ENCODE data around the gene DPY19L1.
A peak's percentile ranks its signal among the peaks of the same experiment; 100 is the strongest.
"Not testable (repeated sequence)": the region's sequence is repeated elsewhere in the genome, so short reads cannot be mapped to it uniquely, and the experiment has no call there.

DPY19L1 gene

GRCh38 chr7:34912236-34912635 lies 125.0 kb downstream of the DPY19L1 start:
- no peak for DNase-seq

DNA sequence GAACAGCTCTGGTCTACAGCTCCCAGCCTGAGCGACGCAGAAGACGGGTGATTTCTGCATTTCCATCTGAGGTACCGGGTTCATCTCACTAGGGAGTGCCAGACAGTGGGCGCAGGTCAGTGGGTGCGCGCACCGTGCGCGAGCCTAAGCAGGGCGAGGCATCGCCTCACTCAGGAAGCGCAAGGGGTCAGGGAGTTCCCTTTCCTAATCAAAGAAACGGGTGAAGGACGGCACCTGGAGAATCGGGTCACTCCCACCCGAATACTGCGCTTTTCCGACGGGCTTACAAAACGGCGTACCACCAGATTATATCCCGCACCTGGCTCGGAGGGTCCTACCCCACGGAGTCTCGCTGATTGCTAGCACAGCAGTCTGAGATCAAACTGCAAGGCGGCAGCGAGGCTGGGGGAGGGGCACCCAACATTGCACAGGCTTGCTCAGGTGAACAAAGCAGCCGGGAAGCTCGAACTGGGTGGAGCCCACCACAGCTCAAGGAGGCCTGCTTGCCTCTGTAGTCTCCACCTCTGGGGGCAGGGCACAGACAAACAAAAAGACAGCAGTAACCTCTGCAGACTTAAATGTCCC lies 130.9 kb downstream of the DPY19L1 start:
- DNase-seq, result not testable (repeated sequence)

GRCh38 chr7:34904987-34905386 lies 132.3 kb downstream of the DPY19L1 start:
- DNase-seq, result no peak

GRCh38 chr7:34903921-34904320 lies 133.4 kb downstream of the DPY19L1 start:
- not testable (repeated sequence) for DNase-seq

- DNase-seq, result peak; percentile 90
Observed at GRCh38 chr7:34902182-34902581, 135.1 kb downstream of the DPY19L1 start.

DNA sequence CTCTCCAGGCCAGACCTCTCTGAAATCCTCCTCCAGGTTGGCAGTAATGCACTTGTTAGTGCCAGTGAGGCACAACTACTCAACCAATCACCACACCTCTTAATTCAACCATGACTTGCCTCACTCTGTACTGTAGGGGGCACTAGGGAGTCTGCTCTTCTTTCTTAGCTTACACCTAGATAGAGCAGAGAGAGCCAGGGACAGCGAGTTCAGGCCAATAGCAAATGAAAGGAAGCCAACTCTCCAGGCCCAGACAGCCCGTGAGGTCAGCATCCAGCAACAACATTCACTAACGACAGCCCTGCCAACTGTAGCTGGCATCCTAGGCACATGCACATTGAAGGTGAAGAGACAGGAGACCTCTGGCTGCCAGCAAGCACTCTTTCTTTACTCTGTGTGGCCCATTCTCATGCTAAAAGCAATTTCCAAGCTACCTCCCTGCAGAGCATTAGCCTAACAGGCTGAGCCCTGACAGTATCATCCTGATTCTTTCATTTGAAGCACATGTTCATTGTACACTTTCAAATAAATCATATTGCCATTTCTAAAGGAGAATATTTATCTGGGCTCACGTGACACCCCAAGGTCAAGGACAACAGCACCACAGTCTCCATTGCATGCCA lies 136.3 kb downstream of the DPY19L1 start:
- peak; percentile 45 for DNase-seq

DNA sequence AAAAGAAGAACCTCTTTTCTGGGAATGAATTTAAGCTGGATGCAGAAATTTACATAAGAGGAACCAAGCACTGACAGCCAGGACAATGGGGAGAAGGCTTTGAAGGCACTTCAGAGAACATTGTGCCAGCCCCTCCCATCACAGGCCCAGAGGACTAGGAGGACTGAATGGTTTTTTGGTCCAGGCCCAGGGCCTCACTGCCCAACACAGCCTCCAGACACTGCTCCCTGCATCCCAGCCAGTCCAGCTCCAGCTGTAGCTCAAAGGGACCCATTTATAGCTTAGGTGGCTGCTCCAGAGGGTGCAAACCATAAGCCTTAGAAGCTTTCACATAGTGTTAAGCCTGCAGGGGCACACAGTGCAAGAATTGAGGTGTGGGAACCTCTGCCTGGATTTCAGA lies 142.1 kb downstream of the DPY19L1 start:
- no peak for DNase-seq

DNA sequence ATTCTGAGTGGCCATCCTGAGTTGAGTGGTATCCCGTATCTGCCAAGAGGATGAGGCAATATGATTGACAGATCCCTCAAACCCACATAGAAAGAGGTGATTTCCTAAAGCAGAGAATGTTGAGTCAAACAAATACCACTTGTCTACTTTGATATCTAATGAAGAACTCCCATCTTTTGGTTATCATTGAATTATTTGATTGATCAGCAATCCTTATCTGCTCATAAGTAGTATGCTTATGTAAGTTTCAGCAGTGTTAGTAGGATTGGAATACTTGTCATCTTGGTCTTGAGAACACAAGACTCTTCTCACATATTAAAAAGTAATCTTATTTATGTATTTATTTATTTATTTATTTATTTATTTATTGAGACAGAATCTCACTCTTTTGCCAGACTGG lies 147.3 kb downstream of the DPY19L1 start:
- no peak for DNase-seq

- no peak for DNase-seq
Observed at GRCh38 chr7:34886856-34887255, 150.4 kb downstream of the DPY19L1 start.

DNA sequence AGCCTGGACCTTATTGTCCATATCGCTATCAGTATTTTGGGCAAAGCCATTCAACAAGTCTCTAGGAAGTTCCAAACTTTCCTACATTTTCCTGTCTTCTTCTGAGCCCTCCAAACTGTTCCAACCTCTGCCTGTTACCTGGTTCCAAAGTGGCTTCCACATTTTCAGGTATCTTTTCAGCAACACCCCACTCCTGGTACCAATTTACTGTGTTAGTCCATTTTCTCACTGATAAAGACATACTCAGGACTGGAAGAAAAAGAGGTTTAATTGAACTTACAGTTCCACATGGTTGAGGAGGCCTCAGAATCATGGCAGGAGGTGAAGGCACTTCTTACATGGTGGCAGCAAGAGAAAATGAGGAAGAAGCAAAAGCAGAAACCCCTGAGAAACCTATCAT lies 153.4 kb downstream of the DPY19L1 start:
- not testable (repeated sequence) for DNase-seq

DNA sequence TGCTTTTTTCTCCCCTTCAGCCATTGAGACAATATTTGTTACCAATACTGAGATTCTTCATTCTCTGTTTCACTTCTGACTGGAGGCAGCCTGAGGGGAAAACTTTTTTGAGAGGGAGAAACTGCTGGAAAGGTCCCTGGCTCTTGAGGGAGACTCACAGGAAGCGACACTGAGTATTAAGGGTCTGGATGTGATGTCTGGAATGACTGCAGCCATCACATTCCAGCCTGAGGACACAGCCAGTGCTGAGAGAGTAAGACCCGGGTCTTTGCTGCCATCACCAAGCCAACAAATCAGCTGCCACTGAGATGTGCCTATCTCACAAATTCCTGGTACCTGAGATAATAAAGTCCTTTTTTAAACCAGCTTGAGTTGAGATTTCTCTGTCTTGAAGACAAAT lies 157.4 kb downstream of the DPY19L1 start:
- no peak for DNase-seq

DNA sequence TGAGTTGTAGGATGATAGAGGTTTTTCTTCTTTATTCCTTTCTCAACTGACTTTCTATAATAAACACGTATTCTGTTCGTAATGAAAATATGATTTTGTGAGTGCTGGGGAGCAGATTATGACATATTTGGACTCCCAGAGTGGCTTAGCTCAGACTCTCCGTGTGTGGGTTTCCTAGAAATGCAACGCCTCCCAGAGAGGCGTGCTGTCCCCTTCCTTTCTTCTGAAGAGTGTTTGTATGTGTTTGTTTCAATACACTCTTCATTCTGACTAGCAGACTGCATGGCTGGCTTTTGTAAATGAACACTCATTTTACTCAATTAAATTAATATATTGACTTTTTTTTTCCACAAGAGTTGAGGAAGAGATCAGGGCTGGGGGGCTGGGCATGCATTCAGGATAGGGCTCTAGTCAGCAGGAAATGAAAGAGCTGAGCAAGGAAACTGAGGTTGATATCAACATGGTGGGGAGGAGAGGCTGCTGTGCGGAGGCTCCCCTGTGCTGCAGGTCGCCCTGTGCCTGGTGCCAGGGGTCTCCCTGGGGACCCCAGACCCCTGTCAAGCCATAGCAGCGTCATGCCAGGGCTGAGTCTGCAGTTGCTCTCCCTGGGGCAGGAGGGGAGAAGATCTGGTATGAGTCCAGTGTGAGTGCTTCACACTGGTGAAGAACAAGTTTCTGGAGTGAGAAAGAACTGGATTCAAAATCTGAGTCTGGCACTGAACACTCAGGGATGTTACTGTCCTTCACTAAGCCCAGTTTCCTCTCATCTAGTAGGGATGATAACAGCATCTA lies 158.1 kb downstream of the DPY19L1 start:
- DNase-seq, result not testable (repeated sequence)
